PC-9 (cell line): Measurements from ENCODE around the gene RAD9A. TPM values are rescaled to one million over a fixed set of nuclear protein-coding genes. Genes with fewer than 3 reads are reported as not detected.

Experiments used
- BruUV-seq: library from RNA; stranded (reverse); fragments of 400-500 nt; replicated peaks from 2 replicates; lab custom pipeline; 2021; lab: Mats Ljungman, UMichigan
- CTCF ChIA-PET: fragments of 300-600 bp; sonication (Branson Sonifier 250); formaldehyde crosslinking; loops from one replicate; lab custom pipeline; 2022; ENCODE audit warnings: antibody characterized with exemption; lab: Charles Lee
- POLR2A ChIA-PET: fragments of 300-600 bp; sonication (Branson Sonifier 250); formaldehyde crosslinking; loops from one replicate; lab custom pipeline; 2022; ENCODE audit warnings: antibody characterized with exemption; ENCODE audit not compliant: unreplicated experiment; lab: Charles Lee
- DNase-seq, 2 experiments: peaks; one replicate each; pipeline versions ENCODE4 v3.0.0 to v3.0.0-alpha.2; 2015 to 2022; ENCODE audit warnings: mixed read lengths in 1 of 2
- H2AFZ ChIP-seq: fragments of 200-600 bp; sonication (generic); 2 replicates; pipeline ENCODE4 v1.8.1; 2017; ENCODE audit warnings: antibody characterized with exemption
- H3F3A ChIP-seq: fragments of 200-600 bp; sonication (generic); 2 replicates; pipeline ENCODE4 v1.8.1; 2017; ENCODE audit warnings: antibody characterized with exemption, mild to moderate bottlenecking, low read depth; ENCODE audit not compliant: insufficient read depth
- H3K27ac ChIP-seq: fragments of 200-600 bp; sonication (generic); 2 replicates; pipeline ENCODE4 v1.6.1; 2016; ENCODE audit warnings: mixed run types
- H3K27me3 ChIP-seq: fragments of 200-600 bp; sonication (generic); 2 replicates; pipeline ENCODE4 v1.6.1; 2016; ENCODE audit warnings: low read depth, mixed run types; ENCODE audit not compliant: insufficient read depth
- H3K36me3 ChIP-seq: fragments of 200-600 bp; sonication (generic); 2 replicates; pipeline ENCODE4 v1.6.1; 2016; ENCODE audit warnings: low read depth, mixed run types
- H3K4me1 ChIP-seq: fragments of 200-600 bp; sonication (generic); replicated peaks from 2 replicates; pipeline ENCODE4 v1.6.1; 2016; ENCODE audit warnings: mixed run types; ENCODE audit not compliant: insufficient read depth
- H3K4me2 ChIP-seq: fragments of 200-600 bp; sonication (generic); 2 replicates; pipeline ENCODE4 v1.6.1; 2017; ENCODE audit warnings: mixed run types
- H3K4me3 ChIP-seq: fragments of 200-600 bp; sonication (generic); 2 replicates; pipeline ENCODE4 v1.6.1; 2016; ENCODE audit warnings: mixed run types
- H3K79me2 ChIP-seq: fragments of 200-600 bp; sonication (generic); 2 replicates; pipeline ENCODE4 v1.6.1; 2017; ENCODE audit warnings: low read depth, mixed run types
- H3K9me2 ChIP-seq: fragments of 200-600 bp; sonication (generic); 2 replicates; pipeline ENCODE4 v1.8.1; 2017; ENCODE audit warnings: mild to moderate bottlenecking; ENCODE audit not compliant: insufficient read depth
- H3K9me3 ChIP-seq: fragments of 200-600 bp; sonication (generic); 2 replicates; pipeline ENCODE4 v1.8.1; 2016; ENCODE audit warnings: low read depth; ENCODE audit not compliant: insufficient read depth
- H4K20me1 ChIP-seq: fragments of 200-600 bp; sonication (generic); 2 replicates; pipeline ENCODE4 v1.8.1; 2017; ENCODE audit not compliant: insufficient read depth
- CTCF ChIP-seq: fragments of 200-600 bp; sonication (generic); conservative IDR thresholded peaks from 2 replicates; pipeline ENCODE4 v1.6.1; 2017; ENCODE audit warnings: mixed run types, antibody characterized with exemption, mild to moderate bottlenecking, moderate library complexity
- EZH2 ChIP-seq: fragments of 200-600 bp; sonication (generic); IDR thresholded peaks from 2 replicates; pipeline ENCODE4 v1.8.0; 2017; ENCODE audit warnings: antibody characterized with exemption, low read depth
- intact Hi-C: fragments of 100-400 bp; cut with micrococcal nuclease; formaldehyde crosslinking; loops from one replicate; pipeline ENCODE4 v1.10.0; 2022; ENCODE audit not compliant: unreplicated experiment
- total RNA-seq: library from RNA; stranded (reverse); gene quantifications from 2 replicates; pipeline ENCODE4 v1.2.3, GENCODE V29; 2021

RAD9A gene
- total RNA-seq, 1 experiment from 2014 or later, result 62.8 TPM

GRCh38 chr11:67364783-67365722 is 26.7 kb upstream of the RAD9A start:
- TF ChIP-seq EZH2 (no peak), CTCF (no peak)
- no TSS peak for BruUV-seq
- Histone ChIP-seq H3K27me3 (no peaks in the 10 kb centered on the region), H3K27ac (no peak overlapping the region), H3K79me2 (peaks cover 30% of the 10 kb centered on the region), H3K36me3 (peaks cover 19% of the 10 kb centered on the region), H3K4me3 (no peak overlapping the region), H3K9me3 (no peaks in the 10 kb centered on the region), H3F3A (peaks cover 59% of the 10 kb centered on the region), H3K4me1 (no peaks in the 10 kb centered on the region), H3K4me2 (no peak overlapping the region), H3K9me2 (no peaks in the 10 kb centered on the region), H4K20me1 (peaks cover 45% of the 10 kb centered on the region), H2AFZ (no peak overlapping the region)
- POLR2A ChIA-PET, result interaction anchor here (0.6 kb wide), 1 partner anchor 9 kb away, joined by 4 read pairs; no protein-coding TSS in a partner anchor
- intact Hi-C loops, result no loop called here
- CTCF ChIA-PET, result no interaction called here
- no peak for DNase-seq

- peaks cover 38% of the 10 kb centered on the region for H3K79me2 ChIP-seq
Measured at GRCh38 chr11:67365736-67366444, 25.9 kb upstream of the RAD9A start.

More at GRCh38 chr11:67365736-67366444, 25.9 kb upstream of the RAD9A start:
- H3K36me3 ChIP-seq, result peaks cover 19% of the 10 kb centered on the region
- ChIA-PET POLR2A (interaction anchor here (0.6 kb wide), 1 partner anchor 8 kb away, joined by 4 read pairs; no protein-coding TSS in a partner anchor), CTCF (no interaction called here)
- no peak for DNase-seq
- intact Hi-C loops, result no loop called here
- H3K9me3 ChIP-seq, result no peaks in the 10 kb centered on the region
- no peak overlapping the region for H3K4me3 ChIP-seq
- peaks cover 51% of the 10 kb centered on the region for H4K20me1 ChIP-seq
- H3K27ac ChIP-seq, result no peak overlapping the region
- TF ChIP-seq EZH2, result no peak
- no peak for TF ChIP-seq CTCF
- BruUV-seq, result no TSS peak
- H3K4me1 ChIP-seq, result no peaks in the 10 kb centered on the region
- peaks cover 59% of the 10 kb centered on the region for H3F3A ChIP-seq
- no peaks in the 10 kb centered on the region for H3K9me2 ChIP-seq
- H3K27me3 ChIP-seq, result no peaks in the 10 kb centered on the region
- H3K4me2 ChIP-seq, result no peak overlapping the region
- H2AFZ ChIP-seq, result no peak overlapping the region
